GM12878 (cell line): Measurements from ENCODE around the gene TMEM109. TPM values are rescaled to one million over a fixed set of nuclear protein-coding genes. Genes with fewer than 3 reads are reported as not detected.
A peak's percentile ranks its signal among the peaks of the same experiment; 100 is the strongest.

Experiments used
- ATF3 ChIP-seq: IDR thresholded peaks from 2 replicates; pipeline ENCODE4 v1.6.1; 2011; ENCODE audit warnings: low read depth, mild to moderate bottlenecking, low read length, moderate library complexity, borderline replicate concordance; ENCODE audit errors: extremely low read depth
- CHD1 ChIP-seq: IDR thresholded peaks from 2 replicates; pipeline ENCODE4 v1.6.1; 2012; ENCODE audit warnings: low read depth, low read length, improper control_type of control experiment
- CREM ChIP-seq: IDR thresholded peaks from 2 replicates; pipeline ENCODE4 v1.6.1; 2014; ENCODE audit warnings: antibody characterized with exemption, low read depth
- CUX1 ChIP-seq: IDR thresholded peaks from 2 replicates; pipeline ENCODE4 v1.6.1; 2012; ENCODE audit warnings: improper control_type of control experiment, low read depth, low read length; ENCODE audit not compliant: insufficient replicate concordance
- EGR1 ChIP-seq, 2 experiments: IDR thresholded peaks; 1 replicate in 1 of 2; 2 replicates in 1 of 2; pipeline ENCODE4 v1.6.1; 2011 to 2012; ENCODE audit warnings: low read depth in 2 of 2, low read length in 2 of 2, borderline replicate concordance in 1 of 2, mild to moderate bottlenecking in 1 of 2, moderate library complexity in 1 of 2
- ELK1 ChIP-seq: IDR thresholded peaks from 2 replicates; pipeline ENCODE4 v1.6.1; 2012; ENCODE audit warnings: low read depth, low read length, improper control_type of control experiment
- EP300 ChIP-seq, 2 experiments: fragments of 150-350 bp in 1 of 2; IDR thresholded peaks; 2 replicates each; pipeline ENCODE4 v1.6.1; 2011 to 2012; ENCODE audit warnings: low read depth in 2 of 2, low read length in 2 of 2, borderline replicate concordance in 1 of 2, improper control_type of control experiment in 1 of 2, inconsistent platforms in 1 of 2; ENCODE audit not compliant: control insufficient read depth in 1 of 2
- ETV6 ChIP-seq, 2 experiments: fragments of 450-650 bp in 1 of 2; IDR thresholded peaks in 1 of 2; conservative IDR thresholded peaks in 1 of 2; 2 replicates each; pipeline ENCODE4 v1.6.1; 2014; ENCODE audit warnings: antibody characterized with exemption in 1 of 2, borderline replicate concordance in 1 of 2, low read depth in 1 of 2, mild to moderate bottlenecking in 1 of 2, moderate library complexity in 1 of 2
- IKZF1 ChIP-seq: fragments of 450-650 bp; conservative IDR thresholded peaks from 2 replicates; pipeline ENCODE4 v1.6.1; 2017; ENCODE audit warnings: antibody characterized with exemption, mild to moderate bottlenecking
- KAT2A ChIP-seq: conservative IDR thresholded peaks from 2 replicates; pipeline ENCODE4 v1.6.1; 2011; ENCODE audit warnings: low read depth, low read length; ENCODE audit not compliant: control insufficient read depth
- MYB ChIP-seq: fragments of 150-350 bp; IDR thresholded peaks from 2 replicates; pipeline ENCODE4 v1.6.1; 2014; ENCODE audit warnings: mild to moderate bottlenecking, low read depth, low read length, borderline replicate concordance
- NKRF ChIP-seq: fragments of 450-650 bp; conservative IDR thresholded peaks from 2 replicates; pipeline ENCODE4 v1.6.1; 2017; ENCODE audit warnings: mild to moderate bottlenecking, moderate library complexity
- PKNOX1 ChIP-seq: fragments of 450-650 bp; IDR thresholded peaks from 2 replicates; pipeline ENCODE4 v1.6.1; 2016; ENCODE audit warnings: mild to moderate bottlenecking
- SKIL ChIP-seq: fragments of 450-650 bp; IDR thresholded peaks from 2 replicates; pipeline ENCODE4 v1.6.1; 2017; ENCODE audit warnings: mild to moderate bottlenecking, low read depth, inconsistent platforms; ENCODE audit not compliant: poor library complexity, severe bottlenecking
- TARDBP ChIP-seq: IDR thresholded peaks from 2 replicates; pipeline ENCODE4 v1.6.1; 2016; ENCODE audit warnings: borderline replicate concordance
- ZNF622 ChIP-seq: fragments of 450-650 bp; IDR thresholded peaks from 2 replicates; pipeline ENCODE4 v1.6.1; 2017; ENCODE audit warnings: mild to moderate bottlenecking, inconsistent platforms
- polyA plus RNA-seq, 11 experiments: library from polyadenylated mRNA; depleted of rRNA in 4 of 11; unstranded in 6 of 11; stranded (reverse) in 5 of 11; fragments of >200 nt; fragmentation: Nextera tagmentation in 4 of 11; fragmentation: Illumina TruSeq in 1 of 11; extraction: Ambion mirVana in 4 of 11; extraction: Trizol in 1 of 11; gene quantifications; 1 replicate in 1 of 11; 2 replicates in 10 of 11; pipeline versions ENCODE4 v1.2.1 to v1.2.3, GENCODE V29; 2011 to 2016; ENCODE audit warnings: inconsistent platforms in 2 of 11, missing spikeins in 2 of 11, low read depth in 1 of 11
- total RNA-seq, 4 experiments: library from RNA; depleted of rRNA in 3 of 4; stranded (reverse); fragments of >200 nt in 3 of 4; fragmentation: Illumina TruSeq in 1 of 4; extraction: Trizol in 1 of 4; gene quantifications; 2 replicates each; pipeline versions ENCODE4 v1.2.1 to v1.2.3, GENCODE V29; 2013 to 2021

Gene TMEM109
- total and polyA plus RNA-seq, 10 of the 15 experiments (the other 5 are each of a cell fraction or from before 2014, with no cell fraction given), result 21.9 to 199 (median 85.2) TPM

GRCh38 chr11:60910281-60910687 lies 3.7 kb upstream of the TMEM109 start (continued):
- peak; percentile 88 to 97; a peak in 3 of 4 replicates for TF ChIP-seq EP300 (IDR thresholded peaks at IDR 0.05; ENCODE audit: borderline replicate concordance in 1 of 2, control insufficient read depth in 1 of 2, low read depth in 2 of 2, low read length in 2 of 2)
- peak; percentile 97 for TF ChIP-seq IKZF1
- TF ChIP-seq NKRF, result no peak; the same call in 1 of the 2 replicates
- TF ChIP-seq TARDBP, result peak; percentile 62; the same call in 1 of the 2 replicates
- peak in 1 of 2 experiments; percentile 91; a peak in 2 of 4 replicates for TF ChIP-seq ETV6 (conservative IDR thresholded peaks at IDR 0.05 in 1 of 2, IDR thresholded peaks at IDR 0.05 in 1 of 2; ENCODE audit: borderline replicate concordance in 1 of 2, low read depth in 1 of 2)
- TF ChIP-seq KAT2A, result no peak
- no peak for TF ChIP-seq CHD1
- TF ChIP-seq ELK1, result no peak
- TF ChIP-seq CUX1, result no peak
- peak; percentile 100 for TF ChIP-seq SKIL
- no peak for TF ChIP-seq PKNOX1
- TF ChIP-seq ZNF622, result no peak
- TF ChIP-seq MYB, result no peak
- TF ChIP-seq EGR1 (IDR thresholded peaks at IDR 0.05; ENCODE audit: borderline replicate concordance in 1 of 2, low read depth in 2 of 2, low read length in 2 of 2), result peak in 1 of 2 experiments; percentile 41; a peak in 1 of 3 replicates
- no peak for TF ChIP-seq ATF3
- peak; percentile 93 for TF ChIP-seq CREM
